ENCODE measurements around the gene MXD1.

Gene MXD1

GRCh38 chr2:69973335-69973735 lies 58.4 kb downstream of the MXD1 start:
- Histone ChIP-seq H3K27me3 (ENCODE audit: insufficient read depth, low read length) (no peaks in the 10 kb centered on the region), H3K9me3 (ENCODE audit: insufficient read depth, low read depth, low read length) (no peaks in the 10 kb centered on the region), H3K36me3 (ENCODE audit: insufficient read depth, low read depth, low read length) (no peaks in the 10 kb centered on the region), H3K27ac (ENCODE audit: low read length) (no peak overlapping the region), H3K4me3 (ENCODE audit: low read length) (no peak overlapping the region), H3K4me1 (ENCODE audit: insufficient read depth, low read length) (no peaks in the 10 kb centered on the region), H3K9ac (ENCODE audit: low read depth, low read length) (no peak overlapping the region)

DNA sequence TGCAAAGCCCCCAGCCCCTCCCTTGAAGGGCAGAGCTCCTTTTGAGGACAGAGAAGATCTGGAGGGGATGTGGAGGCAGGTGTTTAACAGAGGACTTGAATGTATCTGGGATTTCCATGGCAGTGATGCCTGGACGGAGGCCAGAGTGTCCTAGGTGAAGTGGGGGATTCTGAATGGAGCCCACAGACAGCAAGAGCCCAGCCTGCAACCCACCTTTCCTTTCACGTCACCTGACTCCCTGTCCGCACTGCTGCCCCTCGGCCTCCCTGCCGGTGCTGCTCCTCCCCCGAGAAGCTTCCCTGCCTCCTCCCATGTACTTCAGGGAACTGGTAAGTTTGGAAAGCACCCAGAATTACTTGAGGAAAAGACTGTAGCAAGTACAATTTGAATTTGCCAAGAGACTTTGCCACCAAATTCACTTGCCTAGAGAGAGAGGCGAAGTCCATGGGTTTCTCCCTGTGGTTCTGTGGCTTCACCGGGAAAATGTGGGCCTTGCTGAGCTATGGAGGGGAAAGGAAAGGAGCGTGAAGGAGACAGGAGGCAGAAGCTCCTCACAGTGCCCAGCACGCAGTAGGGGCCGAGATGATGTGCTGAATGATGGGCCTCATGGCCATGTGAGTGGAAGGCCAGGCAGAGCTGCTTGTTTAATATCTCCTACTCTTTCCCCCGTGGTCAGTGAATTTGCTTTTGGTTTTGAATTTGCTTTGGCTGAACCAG lies 60.4 kb downstream of the MXD1 start:
- Histone ChIP-seq H3K27ac (ENCODE audit: low read length) (no peak overlapping the region), H3K27me3 (ENCODE audit: insufficient read depth, low read length) (no peaks in the 10 kb centered on the region), H3K4me1 (ENCODE audit: insufficient read depth, low read length) (no peaks in the 10 kb centered on the region), H3K9ac (ENCODE audit: low read depth, low read length) (no peak overlapping the region), H3K9me3 (ENCODE audit: insufficient read depth, low read depth, low read length) (no peaks in the 10 kb centered on the region), H3K36me3 (ENCODE audit: insufficient read depth, low read depth, low read length) (no peaks in the 10 kb centered on the region), H3K4me3 (ENCODE audit: low read length) (no peak overlapping the region)

DNA sequence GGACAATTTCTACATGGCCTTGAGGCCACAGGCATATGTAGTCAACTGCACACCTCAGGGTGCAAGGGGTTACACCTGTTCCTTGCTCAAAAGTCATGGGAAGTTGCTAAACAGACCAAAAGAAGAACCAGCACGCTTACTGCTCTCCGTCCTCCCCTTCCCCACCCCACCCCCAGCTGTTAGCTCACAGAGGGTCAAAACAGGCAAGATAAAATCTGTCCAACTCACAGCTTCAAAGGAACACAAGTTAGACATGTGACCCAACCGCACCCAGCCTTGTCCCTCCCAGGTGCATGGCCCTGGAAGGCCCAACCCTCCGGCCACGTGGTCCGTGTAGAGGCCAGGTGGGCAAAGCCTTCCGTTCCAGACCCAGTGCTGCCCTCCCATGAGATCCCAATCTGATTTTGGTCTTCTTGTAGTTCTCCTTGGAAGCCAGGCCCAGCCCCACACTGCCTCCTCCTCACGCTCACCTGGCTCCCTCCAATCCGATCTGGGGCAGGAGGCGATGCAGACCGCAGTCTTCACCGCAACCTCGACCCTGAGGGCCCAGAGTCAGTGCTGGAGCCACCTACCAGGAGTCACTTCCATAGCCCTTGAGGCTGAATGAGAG lies 61.0 kb downstream of the MXD1 start:
- Histone ChIP-seq H3K36me3 (ENCODE audit: insufficient read depth, low read depth, low read length) (no peaks in the 10 kb centered on the region), H3K9ac (ENCODE audit: low read depth, low read length) (no peak overlapping the region), H3K9me3 (ENCODE audit: insufficient read depth, low read depth, low read length) (no peaks in the 10 kb centered on the region), H3K27me3 (ENCODE audit: insufficient read depth, low read length) (no peaks in the 10 kb centered on the region), H3K4me3 (ENCODE audit: low read length) (no peak overlapping the region), H3K27ac (ENCODE audit: low read length) (no peak overlapping the region), H3K4me1 (ENCODE audit: insufficient read depth, low read length) (no peaks in the 10 kb centered on the region)

DNA sequence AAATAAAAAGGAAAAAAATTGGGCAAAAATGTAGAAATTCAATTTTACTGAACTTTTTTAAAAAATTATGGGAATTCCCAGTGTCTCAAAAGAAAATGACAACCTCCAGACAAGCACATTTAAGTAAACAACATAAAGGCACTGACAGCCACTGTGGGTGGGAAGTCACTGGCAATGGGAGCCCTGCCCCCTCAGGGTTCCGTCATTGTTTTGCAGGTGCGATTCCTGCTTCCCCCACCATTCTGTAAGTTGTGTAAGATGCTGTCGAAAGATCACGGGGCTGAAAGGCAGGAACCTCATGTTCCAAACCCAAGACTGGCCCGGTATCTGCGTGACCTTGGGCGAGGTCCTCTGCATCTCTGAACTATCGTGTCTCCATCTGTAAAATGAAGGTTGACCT lies 62.3 kb downstream of the MXD1 start:
- Histone ChIP-seq H3K9me3 (ENCODE audit: insufficient read depth, low read depth, low read length) (no peaks in the 10 kb centered on the region), H3K4me1 (ENCODE audit: insufficient read depth, low read length) (no peaks in the 10 kb centered on the region), H3K4me3 (ENCODE audit: low read length) (no peak overlapping the region), H3K9ac (ENCODE audit: low read depth, low read length) (no peak overlapping the region), H3K27me3 (ENCODE audit: insufficient read depth, low read length) (no peaks in the 10 kb centered on the region), H3K36me3 (ENCODE audit: insufficient read depth, low read depth, low read length) (no peaks in the 10 kb centered on the region), H3K27ac (ENCODE audit: low read length) (no peak overlapping the region)

DNA sequence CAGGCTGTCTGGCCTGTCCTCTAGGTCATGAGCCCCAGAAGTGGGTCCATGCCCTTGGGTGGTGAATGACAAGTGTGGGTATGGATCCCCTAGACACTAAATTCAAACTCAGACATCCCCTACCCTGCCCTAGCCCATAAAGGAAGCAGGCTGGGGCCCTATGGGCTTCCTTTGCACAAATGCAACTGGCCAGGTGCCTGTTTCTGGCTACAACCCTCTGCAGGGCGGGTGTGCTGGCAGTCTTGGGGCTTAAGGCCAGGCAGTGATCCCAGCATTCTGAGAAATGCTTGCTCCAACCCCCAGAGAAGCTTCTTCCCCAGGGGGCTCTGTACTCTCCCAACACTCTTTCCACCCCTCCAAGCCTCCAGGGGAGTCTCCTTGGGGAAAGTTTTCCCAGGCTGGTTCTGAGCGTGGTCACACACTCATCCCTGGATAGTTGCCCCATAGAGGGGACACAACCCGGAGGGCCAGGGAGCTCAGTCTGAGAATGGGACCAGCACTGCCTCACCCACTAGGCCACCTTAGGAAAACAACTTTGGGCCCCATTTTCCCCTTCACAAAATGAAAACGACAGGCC lies 63.1 kb downstream of the MXD1 start:
- no peaks in the 10 kb centered on the region for H3K4me1 ChIP-seq (ENCODE audit: insufficient read depth, low read length)
- H3K4me3 ChIP-seq (ENCODE audit: low read length) = no peak overlapping the region
- no peaks in the 10 kb centered on the region for H3K9me3 ChIP-seq (ENCODE audit: insufficient read depth, low read depth, low read length)
- H3K36me3 ChIP-seq (ENCODE audit: insufficient read depth, low read depth, low read length) = no peaks in the 10 kb centered on the region
- H3K9ac ChIP-seq (ENCODE audit: low read depth, low read length) = no peak overlapping the region
- no peak overlapping the region for H3K27ac ChIP-seq (ENCODE audit: low read length)
- H3K27me3 ChIP-seq (ENCODE audit: insufficient read depth, low read length) = no peaks in the 10 kb centered on the region

GRCh38 chr2:69979902-69980807 lies 65.2 kb downstream of the MXD1 start:
- Histone ChIP-seq H3K9me3 (ENCODE audit: insufficient read depth, low read depth, low read length) (no peaks in the 10 kb centered on the region), H3K27ac (ENCODE audit: low read length) (no peak overlapping the region), H3K9ac (ENCODE audit: low read depth, low read length) (no peak overlapping the region), H3K27me3 (ENCODE audit: insufficient read depth, low read length) (no peaks in the 10 kb centered on the region), H3K36me3 (ENCODE audit: insufficient read depth, low read depth, low read length) (no peaks in the 10 kb centered on the region), H3K4me1 (ENCODE audit: insufficient read depth, low read length) (no peaks in the 10 kb centered on the region), H3K4me3 (ENCODE audit: low read length) (no peak overlapping the region)

DNA sequence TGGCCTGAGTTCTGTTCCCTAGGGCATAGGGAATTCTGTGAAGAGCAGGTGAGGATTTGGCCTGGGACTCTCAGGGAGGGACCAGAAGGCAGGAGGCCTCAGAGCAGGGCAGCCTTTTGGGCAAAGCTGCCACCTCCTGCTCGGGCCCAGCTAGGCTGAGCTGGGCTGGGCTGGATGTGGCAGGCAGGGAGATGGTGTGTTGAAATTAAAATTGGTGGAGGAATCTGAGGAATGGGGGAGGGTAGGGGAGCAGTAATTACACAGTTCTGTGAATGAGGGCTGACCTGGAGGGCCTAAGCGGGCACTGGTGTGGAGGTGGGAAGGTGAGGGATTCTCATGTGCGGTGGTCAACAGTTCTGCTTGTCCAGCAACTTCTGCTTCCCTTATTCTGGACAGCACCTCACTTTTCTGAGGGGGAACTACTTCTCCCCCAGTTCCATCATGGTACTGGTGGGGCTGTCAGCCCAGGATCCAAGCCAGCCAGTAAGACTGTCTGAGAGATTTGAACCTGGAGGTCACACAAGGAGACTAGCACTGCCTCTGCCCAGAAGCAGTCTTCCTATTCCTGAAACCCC lies 68.6 kb downstream of the MXD1 start:
- Histone ChIP-seq H3K27ac (ENCODE audit: low read length) (no peak overlapping the region), H3K4me1 (ENCODE audit: insufficient read depth, low read length) (no peaks in the 10 kb centered on the region), H3K36me3 (ENCODE audit: insufficient read depth, low read depth, low read length) (no peaks in the 10 kb centered on the region), H3K4me3 (ENCODE audit: low read length) (no peak overlapping the region), H3K27me3 (ENCODE audit: insufficient read depth, low read length) (no peaks in the 10 kb centered on the region), H3K9ac (ENCODE audit: low read depth, low read length) (no peak overlapping the region), H3K9me3 (ENCODE audit: insufficient read depth, low read depth, low read length) (no peaks in the 10 kb centered on the region)

DNA sequence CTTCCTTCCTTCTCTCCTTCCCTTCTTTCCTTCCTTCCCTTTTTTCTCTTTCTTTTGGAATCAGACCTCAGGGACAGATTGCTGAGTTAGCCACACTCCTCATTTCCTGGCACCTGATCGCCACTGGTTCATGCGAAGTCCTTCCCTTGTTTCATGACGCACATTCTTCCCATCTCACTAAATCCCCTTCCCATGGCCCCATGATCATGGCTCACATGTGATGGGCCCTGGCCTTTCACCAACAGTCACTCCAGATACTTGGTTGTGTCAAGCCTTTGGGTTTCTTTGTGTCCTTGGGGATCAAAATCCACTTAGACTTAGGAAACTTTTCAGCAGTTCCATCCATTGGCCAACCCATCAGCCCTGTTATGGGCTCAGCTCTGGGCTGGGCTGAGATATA lies 70.3 kb downstream of the MXD1 start:
- Histone ChIP-seq H3K4me3 (ENCODE audit: low read length) (no peak overlapping the region), H3K27ac (ENCODE audit: low read length) (no peak overlapping the region), H3K9ac (ENCODE audit: low read depth, low read length) (no peak overlapping the region), H3K9me3 (ENCODE audit: insufficient read depth, low read depth, low read length) (no peaks in the 10 kb centered on the region), H3K36me3 (ENCODE audit: insufficient read depth, low read depth, low read length) (no peaks in the 10 kb centered on the region), H3K27me3 (ENCODE audit: insufficient read depth, low read length) (no peaks in the 10 kb centered on the region), H3K4me1 (ENCODE audit: insufficient read depth, low read length) (no peaks in the 10 kb centered on the region)

DNA sequence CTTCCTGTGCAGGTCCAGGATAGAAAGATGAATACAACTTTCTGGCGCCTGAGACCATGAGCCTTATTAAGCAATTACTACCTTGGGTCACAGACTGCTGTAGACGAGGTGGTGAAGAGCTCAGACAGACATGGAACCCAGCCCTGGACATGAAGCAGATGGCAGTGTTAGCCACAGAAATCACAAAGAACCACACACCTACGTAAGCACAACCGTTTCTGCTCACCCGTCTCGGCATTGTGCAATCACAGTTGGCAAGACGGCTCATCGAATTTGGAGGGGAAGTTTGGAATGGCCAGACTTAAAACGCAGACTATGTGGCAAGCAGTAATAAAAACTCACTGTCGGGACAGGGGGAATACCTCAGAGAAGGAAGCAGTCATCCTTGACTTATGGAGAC lies 70.8 kb downstream of the MXD1 start:
- H3K27me3 ChIP-seq (ENCODE audit: insufficient read depth, low read length) = no peaks in the 10 kb centered on the region
- no peak overlapping the region for H3K4me3 ChIP-seq (ENCODE audit: low read length)
- no peak overlapping the region for H3K27ac ChIP-seq (ENCODE audit: low read length)
- H3K9ac ChIP-seq (ENCODE audit: low read depth, low read length) = no peak overlapping the region
- H3K9me3 ChIP-seq (ENCODE audit: insufficient read depth, low read depth, low read length) = no peaks in the 10 kb centered on the region
- no peaks in the 10 kb centered on the region for H3K36me3 ChIP-seq (ENCODE audit: insufficient read depth, low read depth, low read length)
- no peaks in the 10 kb centered on the region for H3K4me1 ChIP-seq (ENCODE audit: insufficient read depth, low read length)

DNA sequence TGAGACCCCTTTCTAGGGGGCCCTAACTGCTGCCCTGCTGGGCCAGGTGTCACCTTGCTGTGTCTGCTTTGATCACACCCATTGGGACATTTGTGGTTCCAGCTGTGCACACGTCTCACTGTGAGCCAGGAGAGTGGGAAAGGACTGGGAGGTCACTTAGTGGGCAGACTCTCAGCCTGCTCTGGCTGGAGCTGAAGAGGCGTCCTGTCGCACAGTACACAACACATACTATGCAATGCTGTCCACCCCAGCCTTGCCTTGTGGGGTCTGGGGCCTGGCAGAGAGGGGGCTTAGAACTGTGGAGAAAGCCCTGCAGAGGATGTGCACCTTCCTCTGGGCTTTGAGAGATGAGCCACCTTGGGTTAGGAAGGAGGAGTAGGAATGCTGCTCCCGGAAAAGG lies 71.8 kb downstream of the MXD1 start:
- H3K36me3 ChIP-seq (ENCODE audit: insufficient read depth, low read depth, low read length) = no peaks in the 10 kb centered on the region
- H3K9me3 ChIP-seq (ENCODE audit: insufficient read depth, low read depth, low read length) = no peaks in the 10 kb centered on the region
- no peak overlapping the region for H3K9ac ChIP-seq (ENCODE audit: low read depth, low read length)
- no peak overlapping the region for H3K27ac ChIP-seq (ENCODE audit: low read length)
- H3K27me3 ChIP-seq (ENCODE audit: insufficient read depth, low read length) = no peaks in the 10 kb centered on the region
- no peaks in the 10 kb centered on the region for H3K4me1 ChIP-seq (ENCODE audit: insufficient read depth, low read length)
- no peak overlapping the region for H3K4me3 ChIP-seq (ENCODE audit: low read length)

DNA sequence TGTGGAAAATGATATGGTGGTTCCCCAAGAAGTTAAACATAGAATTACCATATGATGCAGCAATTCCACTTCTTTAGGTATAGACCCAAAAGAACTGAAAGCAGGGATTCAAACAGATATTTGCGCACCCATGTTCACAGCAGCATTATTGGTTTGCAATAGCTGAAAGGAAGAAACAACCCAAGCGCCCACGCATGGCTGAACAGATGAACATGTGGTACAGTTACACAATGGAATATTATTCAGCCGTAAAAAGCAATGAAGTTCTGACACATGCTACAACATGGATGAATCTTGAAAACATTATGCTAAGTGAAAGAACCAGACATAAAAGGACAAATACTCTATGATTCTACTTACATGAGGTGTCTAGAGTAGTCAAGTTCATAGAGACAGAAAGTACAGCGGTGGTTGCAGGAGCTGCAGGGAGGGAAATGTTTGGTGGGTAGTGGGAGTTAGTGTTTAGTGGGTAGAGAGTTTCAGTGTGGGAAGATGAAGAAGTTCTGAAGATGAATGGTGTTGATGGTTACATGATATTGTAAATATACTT lies 73.3 kb downstream of the MXD1 start:
- H3K4me3 ChIP-seq (ENCODE audit: low read length) = no peak overlapping the region
- H3K27me3 ChIP-seq (ENCODE audit: insufficient read depth, low read length) = no peaks in the 10 kb centered on the region
- H3K9me3 ChIP-seq (ENCODE audit: insufficient read depth, low read depth, low read length) = no peaks in the 10 kb centered on the region
- no peaks in the 10 kb centered on the region for H3K36me3 ChIP-seq (ENCODE audit: insufficient read depth, low read depth, low read length)
- H3K4me1 ChIP-seq (ENCODE audit: insufficient read depth, low read length) = no peaks in the 10 kb centered on the region
- H3K9ac ChIP-seq (ENCODE audit: low read depth, low read length) = no peak overlapping the region
- no peak overlapping the region for H3K27ac ChIP-seq (ENCODE audit: low read length)
